ENCODE data around the gene DIP2C.
"Not testable (repeated sequence)": the region's sequence is repeated elsewhere in the genome, so short reads cannot be mapped to it uniquely, and the experiment has no call there.

The DIP2C gene

GRCh38 chr10:485776-486175 lies 203.7 kb downstream of the DIP2C start:
- H3K4me3 ChIP-seq (ENCODE audit: low read length in 2 of 2): peak overlapping the region; percentile 37 to 70
- no peaks in the 10 kb centered on the region for H3K9me3 ChIP-seq (ENCODE audit: control insufficient read depth in 2 of 2, low read length in 2 of 2)
- H3K27ac ChIP-seq (ENCODE audit: low read length): peak overlapping the region; percentile 95
- no peaks in the 10 kb centered on the region for H3K27me3 ChIP-seq (ENCODE audit: control insufficient read depth in 1 of 2, insufficient read depth in 2 of 2, low read length in 2 of 2)
- H3K4me1 ChIP-seq (ENCODE audit: control insufficient read depth, insufficient read depth, low read length): peaks cover 72% of the 10 kb centered on the region
- H3K36me3 ChIP-seq (ENCODE audit: control insufficient read depth in 2 of 2, insufficient read depth in 2 of 2, low read length in 2 of 2): no peaks in the 10 kb centered on the region
- peak overlapping the region; percentile 47 to 72 for H3K9ac ChIP-seq (ENCODE audit: low read length in 2 of 2)

- Histone ChIP-seq H3K36me3 (ENCODE audit: control insufficient read depth in 2 of 2, insufficient read depth in 2 of 2, low read length in 2 of 2) (no peaks in the 10 kb centered on the region), H3K27ac (ENCODE audit: low read length) (peak overlapping the region; percentile 95), H3K27me3 (ENCODE audit: control insufficient read depth in 1 of 2, insufficient read depth in 2 of 2, low read length in 2 of 2) (no peaks in the 10 kb centered on the region), H3K9me3 (ENCODE audit: control insufficient read depth in 2 of 2, low read length in 2 of 2) (no peaks in the 10 kb centered on the region), H3K9ac (ENCODE audit: low read length in 2 of 2) (peak overlapping the region; percentile 72 to 91), H3K4me3 (ENCODE audit: low read length in 2 of 2) (peak overlapping the region; percentile 37 to 70), H3K4me1 (ENCODE audit: control insufficient read depth, insufficient read depth, low read length) (peaks cover 66% of the 10 kb centered on the region)
Measured at GRCh38 chr10:484925-485661, 204.4 kb downstream of the DIP2C start.

- Histone ChIP-seq H3K9ac (ENCODE audit: low read length in 2 of 2) (peak overlapping the region; percentile 72 to 91), H3K27me3 (ENCODE audit: control insufficient read depth in 1 of 2, insufficient read depth in 2 of 2, low read length in 2 of 2) (no peaks in the 10 kb centered on the region), H3K36me3 (ENCODE audit: control insufficient read depth in 2 of 2, insufficient read depth in 2 of 2, low read length in 2 of 2) (no peaks in the 10 kb centered on the region), H3K27ac (ENCODE audit: low read length) (peak overlapping the region; percentile 95), H3K4me1 (ENCODE audit: control insufficient read depth, insufficient read depth, low read length) (peaks cover 63% of the 10 kb centered on the region), H3K9me3 (ENCODE audit: control insufficient read depth in 2 of 2, low read length in 2 of 2) (no peaks in the 10 kb centered on the region), H3K4me3 (ENCODE audit: low read length in 2 of 2) (peak overlapping the region; percentile 23 to 70)
Measured at GRCh38 chr10:484441-484924, 205.0 kb downstream of the DIP2C start.

- Histone ChIP-seq H3K4me1 (ENCODE audit: control insufficient read depth, insufficient read depth, low read length) (peaks cover 58% of the 10 kb centered on the region), H3K27me3 (ENCODE audit: control insufficient read depth in 1 of 2, insufficient read depth in 2 of 2, low read length in 2 of 2) (no peaks in the 10 kb centered on the region), H3K9ac (ENCODE audit: low read length in 2 of 2) (no peak overlapping the region), H3K9me3 (ENCODE audit: control insufficient read depth in 2 of 2, low read length in 2 of 2) (no peaks in the 10 kb centered on the region), H3K4me3 (ENCODE audit: low read length in 2 of 2) (no peak overlapping the region), H3K36me3 (ENCODE audit: control insufficient read depth in 2 of 2, insufficient read depth in 2 of 2, low read length in 2 of 2) (no peaks in the 10 kb centered on the region), H3K27ac (ENCODE audit: low read length) (peak overlapping the region; percentile 95)
Measured at GRCh38 chr10:483261-483660, 206.2 kb downstream of the DIP2C start.

GRCh38 chr10:482848-483247 lies 206.6 kb downstream of the DIP2C start:
- no peak overlapping the region for H3K4me3 ChIP-seq (ENCODE audit: low read length in 2 of 2)
- no peaks in the 10 kb centered on the region for H3K9me3 ChIP-seq (ENCODE audit: control insufficient read depth in 2 of 2, low read length in 2 of 2)
- H3K27ac ChIP-seq (ENCODE audit: low read length): peak overlapping the region; percentile 95
- peak overlapping the region in 1 of 2 donors; percentile 36 for H3K9ac ChIP-seq (ENCODE audit: low read length in 2 of 2)
- no peaks in the 10 kb centered on the region for H3K36me3 ChIP-seq (ENCODE audit: control insufficient read depth in 2 of 2, insufficient read depth in 2 of 2, low read length in 2 of 2)
- H3K4me1 ChIP-seq (ENCODE audit: control insufficient read depth, insufficient read depth, low read length): peaks cover 54% of the 10 kb centered on the region
- no peaks in the 10 kb centered on the region for H3K27me3 ChIP-seq (ENCODE audit: control insufficient read depth in 1 of 2, insufficient read depth in 2 of 2, low read length in 2 of 2)

- H3K9ac ChIP-seq (ENCODE audit: low read length in 2 of 2): peak overlapping the region in 1 of 2 donors; percentile 28
- H3K27ac ChIP-seq (ENCODE audit: low read length): peak overlapping the region; percentile 95
Measured at GRCh38 chr10:482051-482501, 207.4 kb downstream of the DIP2C start.

GRCh38 chr10:481628-482027 lies 207.8 kb downstream of the DIP2C start:
- Histone ChIP-seq H3K27ac (ENCODE audit: low read length) (peak overlapping the region; percentile 95), H3K9me3 (ENCODE audit: control insufficient read depth in 2 of 2, low read length in 2 of 2) (no peaks in the 10 kb centered on the region), H3K27me3 (ENCODE audit: control insufficient read depth in 1 of 2, insufficient read depth in 2 of 2, low read length in 2 of 2) (no peaks in the 10 kb centered on the region), H3K4me1 (ENCODE audit: control insufficient read depth, insufficient read depth, low read length) (peaks cover 49% of the 10 kb centered on the region), H3K9ac (ENCODE audit: low read length in 2 of 2) (no peak overlapping the region), H3K4me3 (ENCODE audit: low read length in 2 of 2) (no peak overlapping the region), H3K36me3 (ENCODE audit: control insufficient read depth in 2 of 2, insufficient read depth in 2 of 2, low read length in 2 of 2) (no peaks in the 10 kb centered on the region)

More at GRCh38 chr10:482051-482501, 207.4 kb downstream of the DIP2C start:
- no peak overlapping the region for H3K4me3 ChIP-seq (ENCODE audit: low read length in 2 of 2)
- no peaks in the 10 kb centered on the region for H3K27me3 ChIP-seq (ENCODE audit: control insufficient read depth in 1 of 2, insufficient read depth in 2 of 2, low read length in 2 of 2)
- H3K36me3 ChIP-seq (ENCODE audit: control insufficient read depth in 2 of 2, insufficient read depth in 2 of 2, low read length in 2 of 2): no peaks in the 10 kb centered on the region
- H3K4me1 ChIP-seq (ENCODE audit: control insufficient read depth, insufficient read depth, low read length): peaks cover 53% of the 10 kb centered on the region
- H3K9me3 ChIP-seq (ENCODE audit: control insufficient read depth in 2 of 2, low read length in 2 of 2): no peaks in the 10 kb centered on the region

GRCh38 chr10:480928-481552 lies 208.4 kb downstream of the DIP2C start:
- Histone ChIP-seq H3K4me1 (ENCODE audit: control insufficient read depth, insufficient read depth, low read length) (peaks cover 43% of the 10 kb centered on the region), H3K36me3 (ENCODE audit: control insufficient read depth in 2 of 2, insufficient read depth in 2 of 2, low read length in 2 of 2) (no peaks in the 10 kb centered on the region), H3K27ac (ENCODE audit: low read length) (peak overlapping the region; percentile 24), H3K4me3 (ENCODE audit: low read length in 2 of 2) (no peak overlapping the region), H3K9ac (ENCODE audit: low read length in 2 of 2) (no peak overlapping the region), H3K9me3 (ENCODE audit: control insufficient read depth in 2 of 2, low read length in 2 of 2) (no peaks in the 10 kb centered on the region), H3K27me3 (ENCODE audit: control insufficient read depth in 1 of 2, insufficient read depth in 2 of 2, low read length in 2 of 2) (no peaks in the 10 kb centered on the region)

GRCh38 chr10:480498-480927 lies 209.0 kb downstream of the DIP2C start:
- Histone ChIP-seq H3K36me3 (ENCODE audit: control insufficient read depth in 2 of 2, insufficient read depth in 2 of 2, low read length in 2 of 2) (peaks cover 0 to 4% of the 10 kb centered on the region in 2 donors), H3K27me3 (ENCODE audit: control insufficient read depth in 1 of 2, insufficient read depth in 2 of 2, low read length in 2 of 2) (no peaks in the 10 kb centered on the region), H3K4me1 (ENCODE audit: control insufficient read depth, insufficient read depth, low read length) (peaks cover 37% of the 10 kb centered on the region), H3K4me3 (ENCODE audit: low read length in 2 of 2) (no peak overlapping the region), H3K9ac (ENCODE audit: low read length in 2 of 2) (no peak overlapping the region), H3K27ac (ENCODE audit: low read length) (peak overlapping the region; percentile 24), H3K9me3 (ENCODE audit: control insufficient read depth in 2 of 2, low read length in 2 of 2) (no peaks in the 10 kb centered on the region)

- not testable (repeated sequence) for H3K9me3 ChIP-seq (ENCODE audit: control insufficient read depth in 2 of 2, low read length in 2 of 2); H3K36me3 ChIP-seq (ENCODE audit: control insufficient read depth in 2 of 2, insufficient read depth in 2 of 2, low read length in 2 of 2); H3K27ac ChIP-seq (ENCODE audit: low read length); H3K4me3 ChIP-seq (ENCODE audit: low read length in 2 of 2); H3K27me3 ChIP-seq (ENCODE audit: control insufficient read depth in 1 of 2, insufficient read depth in 2 of 2, low read length in 2 of 2); H3K9ac ChIP-seq (ENCODE audit: low read length in 2 of 2)
- peaks cover 32% of the 10 kb centered on the region for H3K4me1 ChIP-seq (ENCODE audit: control insufficient read depth, insufficient read depth, low read length)
Measured at GRCh38 chr10:479706-480497, 209.6 kb downstream of the DIP2C start.
